GM20000 (cell line): ENCODE results near the gene GPS1.
A peak's percentile ranks its signal among the peaks of the same experiment; 100 is the strongest.

Experiments used
- DNase-seq: peaks from one replicate; pipeline ENCODE4 v3.0.0; 2012; ENCODE audit warnings: low spot score
- CTCF ChIP-seq: IDR thresholded peaks from 2 replicates; pipeline ENCODE4 v1.5.1; 2012; ENCODE audit warnings: mild to moderate bottlenecking, control low read depth; ENCODE audit errors: extremely low read depth, missing control alignments

The GPS1 gene

DNA sequence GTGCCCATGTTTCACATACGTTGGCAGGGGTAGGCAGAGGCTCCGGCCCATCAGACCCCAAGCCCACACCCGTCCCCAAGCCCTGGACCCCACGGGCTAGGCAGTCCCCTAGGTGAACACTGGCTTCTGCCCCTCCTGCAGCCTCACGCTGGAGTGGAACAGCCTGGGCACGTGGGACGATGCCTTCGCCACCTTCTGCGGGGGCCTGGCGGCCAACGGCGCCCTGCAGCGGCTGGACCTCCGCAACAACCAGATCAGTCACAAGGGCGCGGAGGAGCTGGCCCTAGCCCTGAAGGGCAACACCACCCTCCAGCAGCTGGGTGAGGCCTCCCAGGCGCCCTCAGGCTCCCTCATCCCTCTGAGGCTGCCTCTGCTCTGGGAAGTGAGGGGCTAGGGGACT is 26.8 kb upstream of the GPS1 start:
- TF ChIP-seq CTCF, result no peak
- DNase-seq, result no peak

DNA sequence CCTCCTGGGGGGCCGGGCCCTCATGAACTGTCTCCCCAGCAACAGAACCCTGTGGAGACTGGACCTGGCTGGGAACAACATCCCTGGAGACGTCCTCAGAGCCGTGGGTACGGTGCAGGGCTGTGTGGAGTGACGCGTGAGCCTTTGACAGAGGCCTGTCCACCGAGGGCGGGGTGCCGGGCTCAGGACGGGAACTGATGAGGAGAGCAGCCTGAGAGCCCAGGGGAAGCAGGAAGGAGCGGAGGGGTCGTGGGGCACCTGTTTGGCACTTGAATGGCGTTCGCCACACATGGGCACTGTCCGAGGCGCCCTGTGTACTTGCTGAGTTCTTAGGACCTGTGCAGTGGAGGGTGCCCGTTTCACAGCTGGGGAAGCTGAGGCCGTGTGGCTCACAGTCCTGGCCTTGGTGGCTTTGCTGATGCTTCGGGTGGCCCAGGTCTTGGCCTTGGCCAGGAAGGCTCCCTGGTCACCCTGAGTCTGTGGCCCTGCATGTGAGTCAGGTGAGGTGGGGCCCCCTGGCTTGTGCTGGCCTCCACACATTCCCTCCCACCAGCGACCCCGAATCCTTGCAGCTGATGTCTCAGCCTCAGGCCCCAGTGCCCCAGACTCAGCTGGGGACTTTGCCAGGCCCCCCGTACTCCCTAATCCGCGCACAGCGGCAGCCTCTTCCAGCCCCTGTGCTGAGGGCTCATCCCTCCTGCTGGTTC is 26.1 kb upstream of the GPS1 start:
- no peak for TF ChIP-seq CTCF
- no peak for DNase-seq

GRCh38 chr17:82028246-82028645 is 23.5 kb upstream of the GPS1 start:
- no peak for TF ChIP-seq CTCF
- DNase-seq, result no peak

DNA sequence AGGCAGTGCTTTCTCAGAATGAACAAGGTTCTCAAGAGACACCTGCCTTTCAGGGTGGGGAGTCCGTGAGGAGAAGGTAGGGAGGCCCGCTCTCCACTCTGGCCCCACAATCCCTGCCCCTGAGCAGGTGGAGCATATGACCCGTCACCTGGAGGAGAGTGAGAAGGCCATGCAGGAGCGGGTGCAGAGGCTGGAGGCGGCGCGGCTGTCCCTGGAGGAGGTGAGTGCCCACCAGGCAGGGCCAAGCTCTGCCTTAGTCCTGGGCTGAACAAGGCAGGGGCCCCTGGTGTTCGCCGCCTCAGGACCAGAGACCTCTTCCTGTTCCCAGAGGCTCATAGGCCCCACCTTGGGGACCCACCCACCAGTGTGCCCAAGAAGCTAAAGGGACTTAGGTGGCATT is 22.7 kb upstream of the GPS1 start:
- TF ChIP-seq CTCF, result no peak

GRCh38 chr17:82029391-82029790 is 22.3 kb upstream of the GPS1 start:
- no peak for DNase-seq
- TF ChIP-seq CTCF, result no peak

More for the DNA sequence above, 22.7 kb upstream of the GPS1 start:
- no peak for DNase-seq

- DNase-seq, result no peak
- no peak for TF ChIP-seq CTCF
These were observed 21.7 kb upstream of the GPS1 start for GRCh38 chr17:82029990-82030469.

DNA sequence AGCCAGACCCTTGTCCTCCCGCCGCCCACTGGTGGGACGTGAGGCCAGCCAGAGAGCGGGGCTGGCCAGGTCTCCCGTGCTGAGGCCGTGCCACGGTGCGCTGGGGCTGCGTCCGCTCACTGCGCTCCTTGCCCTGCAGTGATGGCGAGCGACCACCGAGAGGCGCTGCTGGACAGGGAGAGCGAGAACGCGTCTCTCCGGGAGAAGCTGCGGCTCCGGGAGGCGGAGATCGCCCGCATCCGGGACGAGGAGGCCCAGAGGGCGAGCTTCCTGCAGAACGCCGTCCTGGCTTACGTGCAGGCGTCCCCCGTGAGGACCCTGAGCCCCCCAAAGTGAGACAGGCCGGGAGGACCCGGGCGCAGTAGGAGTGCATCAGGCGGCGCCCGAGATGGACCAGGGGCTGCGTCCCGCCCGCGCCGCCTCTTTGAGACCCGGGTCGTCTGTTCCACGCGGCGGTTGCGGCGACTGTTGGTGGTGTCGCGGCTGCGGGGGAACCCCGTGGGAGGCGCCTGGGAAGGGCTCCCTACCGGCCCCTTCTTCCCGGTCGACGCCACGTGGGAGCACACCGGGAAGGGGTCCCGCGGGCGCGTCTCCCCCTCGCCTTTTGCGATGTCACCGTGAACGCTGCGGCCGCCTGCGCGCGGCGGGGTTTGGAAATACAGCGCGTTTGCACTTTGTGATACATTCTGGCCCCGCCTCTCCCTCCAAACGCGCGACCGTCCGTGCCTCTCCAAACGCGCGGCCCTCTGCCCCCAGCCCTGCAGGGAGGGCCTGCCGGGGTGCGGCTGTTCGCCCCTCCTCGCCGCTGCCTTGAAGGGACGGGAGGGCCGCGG is 21.0 kb upstream of the GPS1 start:
- DNase-seq, result peak; percentile 91
- TF ChIP-seq CTCF, result peak; percentile 91
